HG03196 (cell line): ENCODE results near the gene FAF2.
"Not testable (repeated sequence)": the region's sequence is repeated elsewhere in the genome, so short reads cannot be mapped to it uniquely, and the experiment has no call there.

ENCODE experiments used
- ATAC-seq: cut with Tn5 transposase; IDR thresholded peaks from one replicate; pipeline ENCODE4 v1.9.1; 2021; ENCODE audit not compliant: unreplicated experiment

Gene FAF2

DNA sequence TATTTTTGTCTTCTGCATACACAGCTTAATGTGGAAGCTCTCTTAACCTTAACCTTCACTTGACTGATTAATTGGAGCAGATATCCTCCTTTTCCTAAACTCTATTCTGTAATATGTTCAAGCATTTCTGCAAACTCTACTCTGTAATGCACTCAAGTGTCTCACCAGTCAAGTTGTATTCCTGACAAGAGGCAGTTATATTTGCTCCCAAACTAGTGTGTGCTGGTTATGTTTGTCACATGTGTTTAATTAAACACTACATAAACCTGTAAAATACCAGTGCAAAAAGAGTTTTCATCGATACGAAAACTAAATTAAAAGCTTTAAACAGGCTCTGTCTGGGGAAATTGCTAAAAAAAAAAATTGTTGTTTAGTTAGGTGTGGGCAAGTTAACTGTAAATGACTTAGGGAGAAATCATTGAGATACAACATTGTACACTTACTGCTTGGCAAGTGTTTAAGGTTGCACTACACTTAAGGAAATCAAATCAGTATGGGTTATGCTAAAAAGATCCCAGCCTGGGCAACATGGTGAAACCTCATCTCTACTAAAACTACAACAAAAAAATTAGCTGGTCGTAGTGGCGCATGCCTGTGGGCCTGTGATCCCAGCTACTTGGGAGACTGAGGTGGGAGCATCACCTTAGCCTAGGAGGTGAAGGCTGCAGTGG is 6.7 kb downstream of the FAF2 start:
- ATAC-seq, result no peak

DNA sequence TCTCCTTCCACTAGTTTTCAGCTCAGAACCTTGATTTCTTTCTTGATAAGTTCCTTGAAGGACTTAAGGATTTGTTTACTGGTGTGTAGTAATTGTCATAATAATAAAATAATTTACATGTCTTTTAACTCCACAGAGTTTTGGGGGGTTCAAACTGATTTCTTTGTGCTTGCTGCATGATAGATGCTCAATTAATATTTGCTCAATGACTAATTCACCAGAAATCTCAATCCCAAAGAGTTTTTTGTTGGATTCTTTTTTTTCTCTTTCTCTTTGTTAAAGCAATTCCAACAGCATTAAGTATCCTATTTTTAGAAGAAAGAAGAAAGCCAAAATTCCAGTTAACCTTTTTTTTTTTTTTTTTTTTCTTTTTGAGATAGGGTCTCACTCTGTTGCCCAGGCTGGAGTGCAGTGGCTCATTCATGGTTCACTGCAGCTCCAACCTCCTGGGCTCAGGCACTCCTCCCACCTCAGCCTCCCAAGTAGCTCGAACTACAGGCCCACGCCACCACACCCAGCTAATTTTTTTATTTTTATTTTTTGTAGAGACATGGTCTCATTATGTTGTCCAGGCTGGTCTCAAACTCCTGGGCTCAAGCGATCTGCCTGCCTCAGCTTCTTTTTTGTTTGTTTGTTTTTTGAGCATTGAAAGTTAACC is 10.8 kb downstream of the FAF2 start:
- no peak for ATAC-seq

DNA sequence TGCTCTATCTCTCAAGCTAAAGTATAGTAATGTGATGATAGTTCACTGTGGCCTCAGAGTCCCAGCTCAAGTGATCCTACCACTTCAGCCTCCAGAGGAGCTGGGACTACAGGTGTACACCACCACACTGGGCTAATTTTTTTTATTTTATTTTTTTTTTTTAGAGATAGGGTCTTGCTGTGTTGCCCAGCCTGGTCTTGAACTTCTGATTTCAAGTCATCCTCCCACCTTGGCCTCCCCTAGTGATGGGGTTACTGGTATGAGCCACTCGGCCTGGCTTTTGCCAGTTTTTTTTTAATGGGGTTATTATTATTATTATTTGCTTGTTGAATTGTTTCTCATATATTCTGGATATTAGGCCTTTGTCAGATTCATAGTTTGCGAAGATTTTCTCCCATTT is 13.2 kb downstream of the FAF2 start:
- ATAC-seq, result no peak

GRCh38 chr5:176463113-176463764 is 15.1 kb downstream of the FAF2 start:
- no peak for ATAC-seq

- ATAC-seq, result no peak
Observed at GRCh38 chr5:176466245-176466871, 18.2 kb downstream of the FAF2 start.

- no peak for ATAC-seq
Observed at GRCh38 chr5:176469296-176469695, 21.1 kb downstream of the FAF2 start.

DNA sequence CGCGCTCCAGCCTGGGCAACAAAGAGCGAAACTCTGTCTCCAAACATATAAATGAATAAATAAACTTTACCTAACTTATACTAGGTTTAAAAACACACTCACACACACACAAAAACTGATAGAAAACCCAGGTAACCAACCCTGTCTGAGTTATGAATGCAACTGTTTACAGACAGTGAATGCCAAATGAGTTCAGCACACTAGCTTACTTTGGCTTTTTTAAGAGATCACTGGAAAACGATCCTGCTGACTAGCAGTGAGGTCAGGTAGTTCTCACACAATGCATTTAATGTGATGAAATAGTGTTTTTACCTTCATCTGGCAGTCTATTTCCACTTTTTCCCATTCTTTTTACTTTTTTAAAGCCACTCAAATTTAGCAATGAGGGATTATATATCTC is 22.4 kb downstream of the FAF2 start:
- ATAC-seq, result no peak

- no peak for ATAC-seq
Observed at GRCh38 chr5:176471098-176471497, 22.9 kb downstream of the FAF2 start.

DNA sequence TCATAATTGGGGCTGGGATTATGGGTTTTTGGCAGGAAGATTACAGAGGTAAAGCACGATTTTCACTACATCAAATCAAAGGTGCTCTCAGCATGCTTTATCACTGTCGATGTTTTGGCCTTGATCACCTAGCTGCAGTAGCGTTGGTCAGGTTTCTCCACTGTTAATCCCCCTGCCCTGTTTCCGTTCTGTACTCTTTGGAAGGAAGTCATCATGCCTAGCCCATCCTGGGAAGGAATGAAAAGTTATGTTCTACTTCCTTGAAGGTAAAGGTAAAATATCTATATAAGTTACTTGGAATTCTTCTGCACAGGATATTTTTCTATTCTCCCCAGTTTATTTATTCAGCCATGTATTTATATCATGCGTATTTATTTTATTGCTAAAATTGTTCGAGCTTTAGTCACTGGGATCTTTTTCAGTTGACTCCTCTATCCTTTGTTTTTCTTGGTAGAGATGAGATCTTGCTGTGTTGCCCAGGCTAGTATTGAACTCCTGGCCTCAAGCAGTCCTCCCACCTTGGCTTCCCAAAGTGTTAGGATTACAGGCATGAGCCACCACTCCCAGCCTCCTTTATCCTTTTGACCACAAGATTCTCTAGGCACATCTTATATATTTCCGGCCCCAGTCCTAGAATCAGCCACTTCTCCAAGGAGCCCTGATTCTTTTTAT is 25.3 kb downstream of the FAF2 start:
- ATAC-seq, result no peak

DNA sequence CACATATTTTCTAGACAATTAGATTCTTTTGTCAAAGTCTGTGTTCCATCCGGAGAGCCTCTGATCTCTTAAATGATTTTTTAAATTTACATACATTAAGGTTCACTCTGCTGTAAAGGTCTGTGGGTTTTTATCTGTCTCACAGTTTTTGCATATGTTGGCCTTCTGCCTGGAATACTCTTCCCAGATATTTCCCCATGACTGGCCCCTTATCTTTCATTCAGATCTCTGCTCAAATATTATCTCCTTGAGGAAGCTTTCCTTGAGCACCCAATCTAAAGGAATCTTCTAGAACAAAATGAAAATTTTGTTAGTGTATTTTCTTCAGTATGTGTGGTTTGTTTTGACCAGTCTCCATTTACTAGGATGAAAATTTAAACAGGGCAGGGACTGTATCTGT is 26.3 kb downstream of the FAF2 start:
- ATAC-seq, result no peak

GRCh38 chr5:176481711-176482110 is 33.5 kb downstream of the FAF2 start:
- no peak for ATAC-seq

- ATAC-seq, result no peak
Observed at GRCh38 chr5:176485176-176485575, 37.0 kb downstream of the FAF2 start.

- ATAC-seq, result no peak
Observed at GRCh38 chr5:176486189-176486757, 38.1 kb downstream of the FAF2 start.

DNA sequence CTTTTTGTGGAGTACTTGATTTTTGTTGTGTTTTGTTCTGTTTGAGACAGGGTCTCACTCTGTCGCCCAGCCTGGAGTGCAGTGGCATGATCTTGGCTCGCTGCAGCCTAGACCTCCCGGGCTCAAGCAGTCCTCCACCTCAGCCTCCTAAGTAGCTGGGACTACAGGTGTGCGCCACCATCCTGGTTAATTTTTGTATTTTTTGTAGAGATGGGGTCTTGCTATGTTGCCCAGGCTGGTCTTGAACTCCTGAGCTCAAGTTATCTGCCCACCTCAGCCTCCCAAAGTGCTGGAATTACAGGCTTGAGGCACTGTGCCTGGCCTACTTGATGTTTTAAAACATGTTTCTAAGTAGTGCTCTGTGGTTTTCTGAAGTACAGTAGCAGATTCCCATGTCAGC is 39.0 kb downstream of the FAF2 start:
- ATAC-seq, result not testable (repeated sequence)

DNA sequence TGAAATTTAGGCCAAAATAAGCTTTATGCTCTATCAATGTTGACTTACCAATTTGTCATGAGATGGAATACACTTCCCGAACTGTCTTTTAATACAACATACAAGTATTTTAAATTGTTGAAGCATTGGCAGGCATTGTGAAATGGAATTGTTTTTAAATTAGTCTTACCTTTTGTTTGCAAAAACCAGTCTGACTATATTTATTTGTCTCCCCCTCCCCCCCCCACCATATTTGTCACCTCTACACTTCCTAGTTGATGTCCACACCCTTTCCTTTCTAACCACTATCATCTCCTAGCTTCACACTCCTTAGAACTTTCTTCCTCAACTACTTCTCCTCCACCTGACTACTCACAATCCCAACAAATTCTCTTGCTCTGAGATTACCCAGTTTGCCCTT is 40.9 kb downstream of the FAF2 start:
- no peak for ATAC-seq

GRCh38 chr5:176490301-176490700 is 42.1 kb downstream of the FAF2 start:
- ATAC-seq, result no peak

DNA sequence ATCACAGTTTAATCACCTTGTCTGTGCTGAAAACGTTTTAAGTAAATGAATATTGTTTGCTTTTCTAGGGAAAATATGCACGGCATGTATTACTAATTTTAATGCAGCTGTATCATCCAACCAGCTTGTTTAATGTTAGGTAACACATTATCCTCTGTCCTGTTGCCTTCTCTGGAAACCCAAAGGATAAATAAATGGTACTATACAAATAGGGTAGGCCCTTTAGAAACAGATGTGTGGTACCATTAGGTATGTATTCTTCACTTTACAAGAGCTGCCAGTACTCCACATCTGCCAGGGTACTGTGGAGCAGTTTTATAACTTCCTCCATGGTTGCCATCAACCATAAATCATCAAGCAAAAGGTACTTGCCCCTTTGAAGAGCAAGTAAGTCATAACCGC is 42.9 kb downstream of the FAF2 start:
- ATAC-seq, result no peak

DNA sequence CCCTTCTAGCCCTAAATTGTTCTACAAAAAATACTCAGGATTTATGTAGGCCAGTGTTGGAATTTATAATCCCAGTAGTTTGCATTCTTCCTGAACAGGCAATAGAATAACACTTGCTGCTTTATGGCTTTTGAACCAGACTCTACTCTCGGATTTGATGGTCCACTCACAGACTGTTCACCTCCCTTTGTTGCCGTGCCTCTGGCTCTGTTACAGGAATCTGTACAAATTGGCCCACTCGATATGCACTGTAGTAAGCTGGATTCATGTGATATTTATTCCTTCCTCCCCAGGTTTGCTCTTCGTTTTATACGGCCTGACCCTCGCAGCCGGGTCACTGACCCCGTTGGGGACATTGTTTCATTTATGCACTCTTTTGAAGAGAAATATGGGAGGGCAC is 43.7 kb downstream of the FAF2 start:
- no peak for ATAC-seq

- no peak for ATAC-seq
Observed at GRCh38 chr5:176492431-176492830, 44.2 kb downstream of the FAF2 start.

DNA sequence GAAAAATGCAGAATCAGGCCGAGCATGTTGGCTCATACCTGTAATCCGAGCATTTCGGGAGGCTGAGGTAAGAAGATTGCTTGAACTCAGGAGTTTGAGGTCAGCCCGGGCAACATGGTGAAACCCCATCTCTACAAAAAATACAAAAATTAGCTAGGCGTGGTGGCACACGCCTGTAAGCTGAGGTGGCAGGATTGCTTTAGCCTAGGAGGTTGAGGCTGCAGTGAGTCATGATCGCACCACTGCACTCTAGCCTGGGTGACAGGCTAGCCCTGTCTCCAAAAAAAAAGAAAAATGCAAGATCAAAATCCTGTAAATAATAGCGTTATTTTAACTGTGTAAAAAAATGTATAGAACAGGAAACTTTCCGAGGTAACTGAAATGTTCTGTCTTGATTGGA is 49.7 kb downstream of the FAF2 start:
- ATAC-seq, result no peak

DNA sequence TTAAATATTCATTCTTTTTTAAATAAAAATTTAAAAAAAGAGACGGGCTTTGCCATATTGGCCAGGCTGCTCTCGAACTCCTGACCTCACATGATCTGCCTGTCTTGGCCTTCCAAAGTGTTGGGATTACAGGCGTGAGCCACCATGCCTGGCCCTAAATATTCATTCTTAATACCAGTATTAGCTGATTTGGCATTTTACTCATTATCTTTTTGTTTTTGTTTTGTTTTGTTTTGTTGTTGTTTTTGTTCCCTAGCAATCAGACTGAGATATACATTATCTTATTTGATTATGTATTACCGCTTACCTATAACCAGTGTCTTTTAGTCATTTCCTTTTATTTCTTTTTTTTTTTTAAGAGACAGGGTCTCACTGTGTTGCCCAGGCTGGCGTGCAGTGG is 51.1 kb downstream of the FAF2 start:
- ATAC-seq, result no peak
